ENCODE results near the gene GRB14. TPM values are rescaled to one million over a fixed set of nuclear protein-coding genes. Genes with fewer than 3 reads are reported as not detected.

The GRB14 gene
- total and polyA plus RNA-seq, 2 experiments from 2014 or later = 7.8 to 12.9 TPM

DNA sequence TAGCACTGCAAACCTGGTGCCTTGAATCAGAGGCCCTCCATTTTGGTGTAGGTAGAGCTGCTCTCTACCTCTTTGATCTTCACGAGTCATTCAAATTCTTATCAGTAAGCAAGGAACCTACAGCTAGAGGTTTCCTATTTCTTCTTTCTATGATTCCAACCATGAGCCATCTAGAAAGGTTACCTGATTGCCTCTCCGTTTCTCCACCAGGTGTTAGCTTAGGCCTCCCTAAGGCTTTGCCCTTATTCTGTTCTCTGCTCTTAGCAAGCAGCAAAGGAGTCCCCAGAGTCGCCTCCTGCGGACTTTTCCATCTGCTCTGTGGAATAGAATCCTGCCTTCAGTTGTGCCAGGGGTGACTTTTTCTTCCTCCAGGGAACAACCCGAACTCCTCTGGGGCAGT, 173.6 kb downstream of the GRB14 start:
- H3K27ac ChIP-seq = no peak overlapping the region
- no peak overlapping the region for H3K4me3 ChIP-seq
- H3K27me3 ChIP-seq = no peaks in the 10 kb centered on the region
- no peaks in the 10 kb centered on the region for H3K4me1 ChIP-seq (ENCODE audit: low read depth)
- TF ChIP-seq, protein P1, sequence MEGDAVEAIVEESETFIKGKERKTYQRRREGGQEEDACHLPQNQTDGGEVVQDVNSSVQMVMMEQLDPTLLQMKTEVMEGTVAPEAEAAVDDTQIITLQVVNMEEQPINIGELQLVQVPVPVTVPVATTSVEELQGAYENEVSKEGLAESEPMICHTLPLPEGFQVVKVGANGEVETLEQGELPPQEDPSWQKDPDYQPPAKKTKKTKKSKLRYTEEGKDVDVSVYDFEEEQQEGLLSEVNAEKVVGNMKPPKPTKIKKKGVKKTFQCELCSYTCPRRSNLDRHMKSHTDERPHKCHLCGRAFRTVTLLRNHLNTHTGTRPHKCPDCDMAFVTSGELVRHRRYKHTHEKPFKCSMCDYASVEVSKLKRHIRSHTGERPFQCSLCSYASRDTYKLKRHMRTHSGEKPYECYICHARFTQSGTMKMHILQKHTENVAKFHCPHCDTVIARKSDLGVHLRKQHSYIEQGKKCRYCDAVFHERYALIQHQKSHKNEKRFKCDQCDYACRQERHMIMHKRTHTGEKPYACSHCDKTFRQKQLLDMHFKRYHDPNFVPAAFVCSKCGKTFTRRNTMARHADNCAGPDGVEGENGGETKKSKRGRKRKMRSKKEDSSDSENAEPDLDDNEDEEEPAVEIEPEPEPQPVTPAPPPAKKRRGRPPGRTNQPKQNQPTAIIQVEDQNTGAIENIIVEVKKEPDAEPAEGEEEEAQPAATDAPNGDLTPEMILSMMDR (IDR thresholded peaks at IDR 0.05; ENCODE audit: low read depth, low read length) = no peak
- no peak for DNase-seq (ENCODE audit: low read depth in 1 of 2, low spot score in 1 of 2)
- H3K9me3 ChIP-seq (ENCODE audit: low read depth) = no peaks in the 10 kb centered on the region
- H3K36me3 ChIP-seq = no peaks in the 10 kb centered on the region

Other genes with a start within 250 kb of the GRB14 start
- gene COBLL1, start 220.3 kb upstream of the GRB14 start, total RNA-seq = 12.0 and 33.5 TPM in 2 replicates
- gene COBLL1, start 220.3 kb upstream of the GRB14 start, polyA plus RNA-seq = 19.6 and 30.6 TPM in 2 replicates

Data from cardiac muscle cell (in vitro differentiated cells and primary cell).